Measurements from ENCODE around the gene FJX1.

Gene FJX1

GRCh38 chr11:35614939-35615569 lies 3.2 kb upstream of the FJX1 start:
- DNase-seq (ENCODE audit: low read depth) = no peak
- no peak; the same call in 1 of the 2 replicates for TF ChIP-seq CTCF (conservative IDR thresholded peaks at IDR 0.05; ENCODE audit: low read length)
- H3K4me3 ChIP-seq (ENCODE audit: low read length) = no peak overlapping the region

- no peak overlapping the region for H3K4me3 ChIP-seq (ENCODE audit: low read length)
- TF ChIP-seq CTCF (conservative IDR thresholded peaks at IDR 0.05; ENCODE audit: low read length) = peak; percentile 73
- DNase-seq (ENCODE audit: low read depth) = peak; percentile 68
These were observed 2.0 kb upstream of the FJX1 start for GRCh38 chr11:35615921-35616900.

- no peak for TF ChIP-seq CTCF (conservative IDR thresholded peaks at IDR 0.05; ENCODE audit: low read length)
- H3K4me3 ChIP-seq (ENCODE audit: low read length) = peak overlapping the region; percentile 68
- DNase-seq (ENCODE audit: low read depth) = no peak
These were observed 959 bp upstream of the FJX1 start for GRCh38 chr11:35617316-35617686.

GRCh38 chr11:35618497-35619115 lies 346 bp downstream of the FJX1 start:
- TF ChIP-seq CTCF (conservative IDR thresholded peaks at IDR 0.05; ENCODE audit: low read length) = no peak
- H3K4me3 ChIP-seq (ENCODE audit: low read length) = peak overlapping the region; percentile 68
- DNase-seq (ENCODE audit: low read depth) = peak; percentile 49

GRCh38 chr11:35619116-35619854 lies 1.0 kb downstream of the FJX1 start:
- peak overlapping the region; percentile 68 for H3K4me3 ChIP-seq (ENCODE audit: low read length)

More at GRCh38 chr11:35619116-35619854, 1.0 kb downstream of the FJX1 start:
- no peak for TF ChIP-seq CTCF (conservative IDR thresholded peaks at IDR 0.05; ENCODE audit: low read length)
- peak; percentile 48 for DNase-seq (ENCODE audit: low read depth)

Measured in AG10803 (cell line).